Lung (tissue), 12 donors: ENCODE measurements around the gene FBXO42. TPM values are rescaled to one million over a fixed set of nuclear protein-coding genes. Genes with fewer than 3 reads are reported as not detected.

ENCODE experiments used
- ATAC-seq: fragments of 200-7000 bp; cut with Tn5 transposase; one replicate; pipeline ENCODE4 v1.9.1; 2020; ENCODE audit warnings: moderate number of reproducible peaks; ENCODE audit not compliant: insufficient read depth, low FRiP score
- DNase-seq, 3 donors: peaks; one replicate each; pipeline ENCODE4 v3.0.0-alpha.2; 2013 to 2017
- H3K27ac ChIP-seq, 2 donors: one replicate each; pipeline ENCODE4 v1.5.1; 2013; ENCODE audit warnings: mild to moderate bottlenecking in 2 of 2, moderate library complexity in 2 of 2, control low read depth in 1 of 2, inconsistent platforms in 1 of 2, low read depth in 1 of 2, low read length in 1 of 2
- H3K27me3 ChIP-seq, 3 donors: one replicate each; pipeline ENCODE4 v1.5.1; 2013; ENCODE audit warnings: low read length in 2 of 3; ENCODE audit not compliant: control insufficient read depth in 3 of 3, insufficient read depth in 3 of 3
- H3K36me3 ChIP-seq, 4 donors: one replicate each; pipeline ENCODE4 v1.5.1; 2013; ENCODE audit warnings: low read length in 4 of 4, mild to moderate bottlenecking in 1 of 4, moderate library complexity in 1 of 4; ENCODE audit not compliant: control insufficient read depth in 4 of 4, insufficient read depth in 4 of 4
- H3K4me1 ChIP-seq, 5 donors: one replicate each; pipeline ENCODE4 v1.5.1; 2013; ENCODE audit warnings: low read length in 5 of 5, mild to moderate bottlenecking in 2 of 5, moderate library complexity in 1 of 5; ENCODE audit not compliant: control insufficient read depth in 5 of 5, insufficient read depth in 5 of 5
- H3K4me3 ChIP-seq: one replicate; pipeline ENCODE4 v1.5.1; 2013; ENCODE audit warnings: mild to moderate bottlenecking, control low read depth, moderate library complexity
- H3K9ac ChIP-seq, 2 donors: one replicate each; pipeline ENCODE4 v1.5.1; 2013; ENCODE audit warnings: low read length in 2 of 2, control low read depth in 1 of 2; ENCODE audit not compliant: insufficient read depth in 1 of 2
- H3K9me3 ChIP-seq, 4 donors: one replicate each; pipeline ENCODE4 v1.5.1; 2013; ENCODE audit warnings: low read length in 3 of 4, mild to moderate bottlenecking in 1 of 4, moderate library complexity in 1 of 4; ENCODE audit not compliant: control insufficient read depth in 4 of 4, insufficient read depth in 3 of 4
- CTCF ChIP-seq: IDR thresholded peaks from 2 replicates; pipeline ENCODE4 v1.5.1; 2012; ENCODE audit warnings: mild to moderate bottlenecking; ENCODE audit errors: control extremely low read depth, extremely low read depth
- WGBS, 2 donors: extraction: QIAGEN DNeasy Blood & Tissue Kit; methylation state at CpG; one replicate each; pipeline ENCODE4 v1.1.7; 2013; 5-methylcytosine and 5-hydroxymethylcytosine counted together
- polyA plus RNA-seq, 2 donors: library from polyadenylated mRNA; stranded (reverse); fragments of 200-250 nt; gene quantifications; one replicate each; pipeline ENCODE4 v1.2.1, GENCODE V29; 2013
- total RNA-seq, 2 donors: library from RNA; depleted of rRNA in 1 of 2; stranded (reverse); fragments of >200 nt in 1 of 2; gene quantifications; one replicate each; pipeline ENCODE4 v1.2.1, GENCODE V29; 2014 to 2021
- donor health status: control.
- donor health status: control.
- donor health status: Bipolar disorder and iron deficiency.
- donor health status: healthy.
- donor health status: DM: yes; HTN: yes; CAD: no.

FBXO42 gene
- total and polyA plus RNA-seq, 4 donors: 7.3 to 28.6 (median 14.8) TPM

- no peak overlapping the region for H3K9ac ChIP-seq
- DNase-seq: no peak
- no peak for ATAC-seq
- peaks cover 17 to 36% (median 18%) of the 10 kb centered on the region in 4 donors for H3K36me3 ChIP-seq
- TF ChIP-seq CTCF: no peak
- no peak overlapping the region for H3K4me3 ChIP-seq
- no peak overlapping the region for H3K27ac ChIP-seq
- 90 to 94% methylated on average over 12 of the region's 12 CpGs for WGBS, 2 donors
- H3K4me1 ChIP-seq: peaks cover 0 to 8% (median 0%) of the 10 kb centered on the region in 5 donors
- H3K9me3 ChIP-seq: peaks cover 0 to 2% (median 0%) of the 10 kb centered on the region in 4 donors
- H3K27me3 ChIP-seq: no peaks in the 10 kb centered on the region
These were observed 49.3 kb downstream of the FBXO42 start for GRCh38 chr1:16302709-16303627.

GRCh38 chr1:16300436-16300835, 51.8 kb downstream of the FBXO42 start:
- no peak overlapping the region for H3K9ac ChIP-seq
- no peak for ATAC-seq

GRCh38 chr1:16298653-16299052, 53.6 kb downstream of the FBXO42 start:
- no peak for DNase-seq
- Histone ChIP-seq H3K4me1 (peaks cover 0 to 17% (median 0%) of the 10 kb centered on the region in 5 donors), H3K4me3 (no peak overlapping the region), H3K36me3 (peaks cover 13 to 35% (median 17%) of the 10 kb centered on the region in 4 donors), H3K9me3 (no peaks in the 10 kb centered on the region), H3K9ac (no peak overlapping the region), H3K27me3 (no peaks in the 10 kb centered on the region), H3K27ac (no peak overlapping the region)
- TF ChIP-seq CTCF: no peak
- whole genome bisulfite sequencing, 2 donors: 78 to 87% methylated on average over 12 of the region's 12 CpGs
- ATAC-seq: no peak

More at GRCh38 chr1:16300436-16300835, 51.8 kb downstream of the FBXO42 start:
- 78 to 80% methylated on average over 3 of the region's 3 CpGs for WGBS, 2 donors
- H3K27ac ChIP-seq: no peak overlapping the region
- H3K36me3 ChIP-seq: peaks cover 7 to 27% (median 16%) of the 10 kb centered on the region in 4 donors
- H3K27me3 ChIP-seq: no peaks in the 10 kb centered on the region
- no peak for TF ChIP-seq CTCF
- DNase-seq: no peak
- H3K4me3 ChIP-seq: no peak overlapping the region
- H3K9me3 ChIP-seq: no peaks in the 10 kb centered on the region
- peaks cover 0 to 8% (median 0%) of the 10 kb centered on the region in 5 donors for H3K4me1 ChIP-seq
